NT2/D1 (cell line): ENCODE measurements around the gene LSAMP.

ENCODE experiments used
- SUZ12 ChIP-seq: IDR thresholded peaks from 2 replicates; pipeline ENCODE4 v1.6.1; 2011; ENCODE audit not compliant: insufficient read length, insufficient read depth; ENCODE audit errors: extremely low read depth
- ZNF274 ChIP-seq: IDR thresholded peaks from 2 replicates; pipeline ENCODE4 v1.6.1; 2011; ENCODE audit warnings: mild to moderate bottlenecking, low read depth, low read length

DNA sequence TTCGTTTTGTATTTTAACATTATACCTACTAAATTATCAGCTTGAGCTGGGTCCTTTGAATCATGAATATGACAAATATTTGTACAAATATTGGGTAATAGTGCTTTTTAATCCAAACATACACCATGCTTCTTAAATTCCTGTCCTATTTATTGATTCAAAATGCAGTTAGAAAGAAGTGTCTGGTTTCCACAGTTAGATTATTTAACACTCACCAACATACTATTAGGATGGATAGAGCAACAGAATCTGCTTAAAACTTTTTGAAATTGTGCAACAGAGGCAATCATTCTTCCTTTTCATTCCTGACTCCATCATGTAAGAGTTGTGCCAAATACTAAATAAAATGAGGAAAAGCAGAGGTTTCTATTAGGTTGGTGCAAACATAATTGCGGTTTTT is 281.2 kb downstream of the LSAMP start:
- no peak for TF ChIP-seq ZNF274
- TF ChIP-seq SUZ12 = no peak
